WI38 (cell line): ENCODE results near the gene CDYL2.

Experiments
- H3K4me3 ChIP-seq: 2 replicates; pipeline ENCODE4 v1.5.1; 2011; ENCODE audit warnings: low read depth, mild to moderate bottlenecking, control low read depth, low read length
- CTCF ChIP-seq: IDR thresholded peaks from 2 replicates; pipeline ENCODE4 v1.5.1; 2012; ENCODE audit warnings: low read depth, mild to moderate bottlenecking, control low read depth, low read length

Gene CDYL2

GRCh38 chr16:80599466-80599865 is 204.9 kb downstream of the CDYL2 start:
- no peak for TF ChIP-seq CTCF
- no peak overlapping the region for H3K4me3 ChIP-seq

GRCh38 chr16:80596507-80597207 is 207.7 kb downstream of the CDYL2 start:
- TF ChIP-seq CTCF: no peak
- no peak overlapping the region for H3K4me3 ChIP-seq

- no peak overlapping the region for H3K4me3 ChIP-seq
- no peak for TF ChIP-seq CTCF
Observed at GRCh38 chr16:80594756-80595155, 209.6 kb downstream of the CDYL2 start.

GRCh38 chr16:80592273-80592672 is 212.1 kb downstream of the CDYL2 start:
- no peak for TF ChIP-seq CTCF
- H3K4me3 ChIP-seq: no peak overlapping the region

GRCh38 chr16:80591071-80591915 is 213.1 kb downstream of the CDYL2 start:
- TF ChIP-seq CTCF: no peak

GRCh38 chr16:80587071-80587470 is 217.3 kb downstream of the CDYL2 start:
- H3K4me3 ChIP-seq: no peak overlapping the region
- TF ChIP-seq CTCF: no peak

More at GRCh38 chr16:80591071-80591915, 213.1 kb downstream of the CDYL2 start:
- no peak overlapping the region for H3K4me3 ChIP-seq

- TF ChIP-seq CTCF: no peak
- no peak overlapping the region for H3K4me3 ChIP-seq
Observed at GRCh38 chr16:80586476-80586875, 217.9 kb downstream of the CDYL2 start.
